Adrenal gland (tissue), 5 donors: ENCODE measurements around the gene RIMBP3C.

Experiments
- CTCF ChIP-seq, 6 experiments: fragments of 450-650 bp in 4 of 6; fragments of 200-600 bp in 2 of 6; sonication (generic) in 1 of 6; IDR thresholded peaks; 1 replicate in 5 of 6; 2 replicates in 1 of 6; pipeline versions ENCODE4 v1.5.1 to v1.8.0; 2016 to 2021; ENCODE audit warnings: antibody characterized with exemption in 6 of 6, mild to moderate bottlenecking in 2 of 6, moderate library complexity in 1 of 6
- POLR2A ChIP-seq, 2 donors: fragments of 450-650 bp; IDR thresholded peaks; one replicate each; pipeline ENCODE4 v1.6.1; 2017; ENCODE audit warnings: antibody characterized with exemption in 2 of 2, mild to moderate bottlenecking in 2 of 2, moderate library complexity in 1 of 2
- donor health status: DM: no; HTN: no; CAD: no.

- TF ChIP-seq CTCF (IDR thresholded peaks at IDR 0.05) (no peak), POLR2A (IDR thresholded peaks at IDR 0.05) (no peak)
Measured at GRCh38 chr22:21579474-21579851, 28.2 kb upstream of the RIMBP3C start.
